ENCODE measurements around the gene NOP16. TPM values are rescaled to one million over a fixed set of nuclear protein-coding genes. Genes with fewer than 3 reads are reported as not detected.

The NOP16 gene
- total RNA-seq, 3 donors from 2014 or later (not counting 1 experiment from before 2014, with no cell fraction given) = 6.4 to 12.4 (median 12.1) TPM

DNA sequence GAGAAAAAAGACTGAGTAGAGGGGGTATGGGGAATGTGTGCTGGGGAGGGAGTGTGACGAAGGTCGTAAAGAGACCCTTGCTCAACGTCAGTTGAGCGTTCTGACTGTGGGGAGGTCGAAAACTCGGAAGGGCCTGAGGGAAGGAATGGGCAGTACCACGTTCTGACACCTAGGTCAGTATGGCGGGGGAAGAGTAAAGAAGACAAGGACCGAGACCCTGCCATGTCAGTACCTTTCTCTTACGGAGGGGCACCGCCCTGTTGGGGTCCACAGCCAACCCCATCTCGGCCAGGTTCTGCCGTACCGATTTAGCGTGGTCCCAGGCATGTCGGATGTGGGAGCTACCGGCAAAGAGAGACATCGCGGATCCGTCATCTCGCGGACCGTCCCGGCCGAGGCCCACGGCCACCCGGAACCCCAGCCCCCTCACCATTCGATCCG, 375 bp downstream of the NOP16 start:
- DNase-seq (no peak), ATAC-seq (no peak)
- H3K36me3 ChIP-seq (ENCODE audit: control insufficient read depth, insufficient read depth, low read length) = peaks cover 43% of the 10 kb centered on the region
- peak overlapping the region; percentile 90 to 100 for H3K27ac Mint-ChIP-seq
- under 1% methylated on average over 29 of the region's 29 CpGs for WGBS (ENCODE audit: insufficient coverage)
- peak overlapping the region; percentile 99 for H3K4me3 Mint-ChIP-seq
- peak overlapping the region; percentile 97 for H3K27ac ChIP-seq (ENCODE audit: low read length)
- no peaks in the 10 kb centered on the region for H3K9me3 ChIP-seq (ENCODE audit: control insufficient read depth, insufficient read depth, low read length)
- peak overlapping the region; percentile 93 for H3K4me3 ChIP-seq (ENCODE audit: low read length)
- H3K27me3 ChIP-seq (ENCODE audit: control insufficient read depth, insufficient read depth, low read length) = no peaks in the 10 kb centered on the region
- no peaks in the 10 kb centered on the region for H3K36me3 Mint-ChIP-seq
- no peaks in the 10 kb centered on the region for H3K27me3 Mint-ChIP-seq (ENCODE audit: low read depth in 2 of 2)
- TF ChIP-seq, protein P1, sequence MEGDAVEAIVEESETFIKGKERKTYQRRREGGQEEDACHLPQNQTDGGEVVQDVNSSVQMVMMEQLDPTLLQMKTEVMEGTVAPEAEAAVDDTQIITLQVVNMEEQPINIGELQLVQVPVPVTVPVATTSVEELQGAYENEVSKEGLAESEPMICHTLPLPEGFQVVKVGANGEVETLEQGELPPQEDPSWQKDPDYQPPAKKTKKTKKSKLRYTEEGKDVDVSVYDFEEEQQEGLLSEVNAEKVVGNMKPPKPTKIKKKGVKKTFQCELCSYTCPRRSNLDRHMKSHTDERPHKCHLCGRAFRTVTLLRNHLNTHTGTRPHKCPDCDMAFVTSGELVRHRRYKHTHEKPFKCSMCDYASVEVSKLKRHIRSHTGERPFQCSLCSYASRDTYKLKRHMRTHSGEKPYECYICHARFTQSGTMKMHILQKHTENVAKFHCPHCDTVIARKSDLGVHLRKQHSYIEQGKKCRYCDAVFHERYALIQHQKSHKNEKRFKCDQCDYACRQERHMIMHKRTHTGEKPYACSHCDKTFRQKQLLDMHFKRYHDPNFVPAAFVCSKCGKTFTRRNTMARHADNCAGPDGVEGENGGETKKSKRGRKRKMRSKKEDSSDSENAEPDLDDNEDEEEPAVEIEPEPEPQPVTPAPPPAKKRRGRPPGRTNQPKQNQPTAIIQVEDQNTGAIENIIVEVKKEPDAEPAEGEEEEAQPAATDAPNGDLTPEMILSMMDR (IDR thresholded peaks at IDR 0.05) = no peak
- no peaks in the 10 kb centered on the region for H3K9me3 Mint-ChIP-seq
- H3K4me1 ChIP-seq (ENCODE audit: control insufficient read depth, insufficient read depth, low read length) = peaks cover 20% of the 10 kb centered on the region
- intact Hi-C loops (cut with micrococcal nuclease) = loop anchor here (1.0 to 2.0 kb wide), 3 partner anchors 29 to 149 kb away; partner anchors contain the start of genes CLTB, FAF2 and RNF44
- peaks cover 34 to 36% of the 10 kb centered on the region in 2 donors for H3K4me1 Mint-ChIP-seq

DNA sequence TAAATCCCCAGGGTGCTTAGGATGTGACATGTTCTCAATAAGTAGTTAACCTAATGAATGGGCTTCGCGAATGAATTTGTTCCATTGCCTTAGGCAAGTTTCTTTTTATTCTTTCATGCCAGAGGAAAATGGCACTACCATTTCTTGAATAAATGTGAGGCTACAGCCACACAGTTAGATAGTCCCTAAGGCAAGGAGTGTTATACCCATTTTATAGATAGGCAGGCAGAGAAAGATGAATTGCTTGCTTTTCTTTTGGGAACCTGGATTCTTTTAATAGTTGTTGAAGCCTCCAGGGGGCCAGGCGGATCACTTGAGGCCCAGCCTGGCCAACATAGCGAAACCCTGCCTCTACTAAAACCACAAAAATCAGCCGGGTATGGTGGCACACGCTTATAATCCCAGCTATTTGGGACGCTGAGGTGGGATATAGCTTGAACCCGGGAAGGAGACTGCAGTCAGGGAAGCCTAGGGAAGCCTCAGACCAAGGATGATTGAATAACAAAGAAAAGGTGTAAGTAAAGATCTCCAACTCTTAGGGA, 943 bp downstream of the NOP16 start:
- Histone ChIP-seq H3K27me3 (ENCODE audit: control insufficient read depth, insufficient read depth, low read length) (no peaks in the 10 kb centered on the region), H3K27ac (ENCODE audit: low read length) (no peak overlapping the region), H3K36me3 (ENCODE audit: control insufficient read depth, insufficient read depth, low read length) (peaks cover 43% of the 10 kb centered on the region), H3K4me3 (ENCODE audit: low read length) (peak overlapping the region; percentile 93), H3K4me1 (ENCODE audit: control insufficient read depth, insufficient read depth, low read length) (peaks cover 20% of the 10 kb centered on the region), H3K9me3 (ENCODE audit: control insufficient read depth, insufficient read depth, low read length) (no peaks in the 10 kb centered on the region)
- no peaks in the 10 kb centered on the region for H3K36me3 Mint-ChIP-seq
- TF ChIP-seq, protein P1 (IDR thresholded peaks at IDR 0.05) = no peak
- no peak for ATAC-seq
- no peaks in the 10 kb centered on the region for H3K9me3 Mint-ChIP-seq
- whole genome bisulfite sequencing (ENCODE audit: insufficient coverage) = 39% methylated on average over 7 of the region's 8 CpGs
- H3K27me3 Mint-ChIP-seq (ENCODE audit: low read depth in 2 of 2) = no peaks in the 10 kb centered on the region
- intact Hi-C loops (cut with micrococcal nuclease) = no loop called here
- H3K27ac Mint-ChIP-seq = peak overlapping the region; percentile 90 to 100
- no peak for DNase-seq
- peaks cover 34 to 36% of the 10 kb centered on the region in 2 donors for H3K4me1 Mint-ChIP-seq
- peak overlapping the region; percentile 99 for H3K4me3 Mint-ChIP-seq

DNA sequence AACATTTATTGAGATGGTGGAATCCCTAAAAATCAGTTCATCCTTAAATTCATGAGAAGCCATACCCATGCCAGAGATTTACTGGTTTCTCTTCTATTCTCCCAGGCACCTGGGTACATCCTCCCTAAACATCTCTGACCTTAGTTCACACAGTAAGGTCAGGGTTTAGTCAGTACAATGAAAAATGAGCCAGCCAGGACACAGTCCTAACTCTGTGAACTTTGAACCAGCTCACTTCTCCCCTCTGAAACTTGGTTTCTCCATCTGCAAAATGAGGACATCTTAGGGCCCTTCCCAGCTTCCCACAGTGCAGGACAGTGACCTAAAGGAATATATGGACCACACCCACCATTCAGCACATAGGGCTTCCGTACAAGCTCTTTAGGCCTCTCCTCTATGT, 1.9 kb downstream of the NOP16 start:
- Mint-ChIP-seq H3K4me3 (peak overlapping the region; percentile 52), H3K27me3 (ENCODE audit: low read depth in 2 of 2) (no peaks in the 10 kb centered on the region), H3K27ac (no peak overlapping the region), H3K4me1 (peaks cover 34 to 36% of the 10 kb centered on the region in 2 donors), H3K9me3 (no peaks in the 10 kb centered on the region), H3K36me3 (no peaks in the 10 kb centered on the region)
- Histone ChIP-seq H3K27ac (ENCODE audit: low read length) (no peak overlapping the region), H3K4me3 (ENCODE audit: low read length) (no peak overlapping the region), H3K9me3 (ENCODE audit: control insufficient read depth, insufficient read depth, low read length) (no peaks in the 10 kb centered on the region), H3K27me3 (ENCODE audit: control insufficient read depth, insufficient read depth, low read length) (no peaks in the 10 kb centered on the region), H3K4me1 (ENCODE audit: control insufficient read depth, insufficient read depth, low read length) (peaks cover 20% of the 10 kb centered on the region), H3K36me3 (ENCODE audit: control insufficient read depth, insufficient read depth, low read length) (peaks cover 46% of the 10 kb centered on the region)
- TF ChIP-seq, protein P1 (IDR thresholded peaks at IDR 0.05) = no peak
- WGBS (ENCODE audit: insufficient coverage) = 100% methylated on average over 1 of the region's 1 CpG
- intact Hi-C loops (cut with micrococcal nuclease) = no loop called here
- DNase-seq (no peak), ATAC-seq (no peak)

DNA sequence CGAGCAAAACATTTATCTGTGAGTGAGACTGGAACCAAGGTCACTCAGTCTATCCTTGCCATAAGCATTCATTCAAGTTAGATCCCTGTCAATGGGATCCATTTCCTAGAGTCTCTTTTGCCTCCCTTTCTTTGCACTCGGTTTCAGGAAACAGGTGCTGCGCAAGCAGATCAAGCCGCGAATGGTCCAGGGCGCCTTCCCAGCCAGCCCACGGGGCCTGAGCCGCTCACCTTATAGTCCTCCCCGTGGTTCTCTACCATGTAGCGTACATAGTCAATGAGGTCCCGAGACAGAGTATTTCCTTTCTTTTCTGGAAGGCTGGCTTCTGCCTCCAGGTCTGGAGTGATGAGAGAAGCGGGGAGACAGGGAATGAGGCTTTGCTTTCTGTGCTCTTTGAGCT, 3.4 kb downstream of the NOP16 start:
- no peaks in the 10 kb centered on the region for H3K9me3 ChIP-seq (ENCODE audit: control insufficient read depth, insufficient read depth, low read length)
- peaks cover 17% of the 10 kb centered on the region for H3K4me1 ChIP-seq (ENCODE audit: control insufficient read depth, insufficient read depth, low read length)
- no peak for DNase-seq
- H3K36me3 ChIP-seq (ENCODE audit: control insufficient read depth, insufficient read depth, low read length) = peaks cover 46% of the 10 kb centered on the region
- H3K4me1 Mint-ChIP-seq = peaks cover 34 to 36% of the 10 kb centered on the region in 2 donors
- no peaks in the 10 kb centered on the region for H3K9me3 Mint-ChIP-seq
- 96% methylated on average over 12 of the region's 12 CpGs for WGBS (ENCODE audit: insufficient coverage)
- no peak overlapping the region for H3K27ac Mint-ChIP-seq
- H3K27me3 ChIP-seq (ENCODE audit: control insufficient read depth, insufficient read depth, low read length) = no peaks in the 10 kb centered on the region
- H3K27ac ChIP-seq (ENCODE audit: low read length) = no peak overlapping the region
- intact Hi-C loops (cut with micrococcal nuclease) = no loop called here
- no peak overlapping the region for H3K4me3 ChIP-seq (ENCODE audit: low read length)
- H3K27me3 Mint-ChIP-seq (ENCODE audit: low read depth in 2 of 2) = no peaks in the 10 kb centered on the region
- H3K36me3 Mint-ChIP-seq = no peaks in the 10 kb centered on the region
- ATAC-seq = no peak
- H3K4me3 Mint-ChIP-seq = no peak overlapping the region
- TF ChIP-seq, protein P1 (IDR thresholded peaks at IDR 0.05) = no peak

Data from natural killer cell (primary cell).